Measurements from ENCODE around the gene WHRN.

Gene WHRN

DNA sequence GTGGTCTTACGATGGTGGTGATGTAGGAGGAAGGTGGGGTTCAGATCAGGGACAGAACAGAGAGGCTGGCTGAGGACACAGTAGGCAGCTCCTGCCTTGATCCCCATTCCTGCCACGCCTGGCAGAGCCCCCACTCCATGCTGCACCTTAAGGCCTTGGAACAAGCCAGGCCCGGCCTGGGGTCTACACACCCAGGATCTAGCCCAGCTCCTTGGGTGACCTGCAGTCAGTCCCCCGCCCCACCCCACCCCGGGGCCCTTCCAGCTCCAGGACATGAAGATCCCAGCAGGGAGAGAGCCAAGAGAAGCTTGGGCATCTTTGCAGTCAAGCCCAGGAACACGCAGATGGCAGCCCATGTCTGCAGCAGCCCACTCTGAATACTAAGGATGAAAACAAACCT, 34.7 kb downstream of the WHRN start:
- no peak for DNase-seq

DNA sequence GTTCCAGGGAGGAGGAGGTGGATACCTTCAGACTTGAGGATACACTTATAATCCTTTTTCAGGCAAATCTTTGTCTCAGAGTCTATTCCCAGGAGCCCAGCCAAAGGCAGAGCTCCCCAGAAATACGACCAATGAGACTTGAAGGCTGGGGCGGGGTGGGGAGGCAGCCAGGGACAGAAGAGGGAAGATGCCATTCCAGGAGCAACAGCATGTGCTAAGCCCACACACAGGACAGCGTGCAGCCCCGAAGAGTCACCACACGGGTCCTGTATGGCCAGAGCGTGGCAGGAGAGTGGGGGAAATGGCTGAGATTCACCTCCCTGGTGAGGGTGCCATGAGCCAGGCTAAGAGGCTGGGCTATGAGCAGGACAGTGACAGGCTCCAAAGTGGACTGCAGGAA, 35.2 kb downstream of the WHRN start:
- no peak for DNase-seq

DNA sequence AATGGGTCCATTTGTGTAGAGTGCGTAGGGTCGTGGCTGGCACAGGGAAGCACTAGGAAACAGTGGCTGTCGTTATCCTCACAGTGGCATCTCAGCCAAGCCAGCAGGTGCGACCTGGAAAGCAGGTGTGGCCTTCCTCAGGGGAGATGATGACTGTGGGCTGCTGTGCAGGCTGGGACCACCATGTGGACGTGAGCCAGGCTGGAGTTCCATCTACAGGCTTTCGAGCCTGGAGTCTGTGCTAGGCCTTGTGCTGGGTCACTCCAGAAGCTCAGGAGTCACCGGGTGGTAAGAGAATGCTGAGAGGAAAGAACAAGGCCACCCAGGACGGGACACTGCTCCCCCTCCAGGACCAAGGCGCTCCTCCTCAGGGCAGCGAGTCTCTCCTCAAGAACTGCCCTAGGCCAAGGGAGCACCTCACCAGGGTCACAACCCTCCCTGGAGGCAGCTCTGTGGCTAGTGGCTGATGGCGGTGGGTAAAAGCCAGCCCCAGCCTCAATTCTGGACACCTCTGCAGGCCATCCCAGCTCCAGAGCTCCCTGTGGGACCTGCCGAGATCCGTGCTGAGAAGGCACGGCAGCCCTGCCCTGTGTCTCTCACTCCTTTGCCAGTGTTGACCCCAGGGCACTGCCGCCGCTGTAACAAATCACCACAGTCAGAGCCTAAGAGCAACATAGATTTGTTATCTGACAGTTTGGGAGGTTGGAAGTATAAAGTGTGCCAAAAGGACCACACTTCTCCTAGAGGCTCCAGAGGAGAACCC, 36.0 kb downstream of the WHRN start:
- no peak for DNase-seq

DNA sequence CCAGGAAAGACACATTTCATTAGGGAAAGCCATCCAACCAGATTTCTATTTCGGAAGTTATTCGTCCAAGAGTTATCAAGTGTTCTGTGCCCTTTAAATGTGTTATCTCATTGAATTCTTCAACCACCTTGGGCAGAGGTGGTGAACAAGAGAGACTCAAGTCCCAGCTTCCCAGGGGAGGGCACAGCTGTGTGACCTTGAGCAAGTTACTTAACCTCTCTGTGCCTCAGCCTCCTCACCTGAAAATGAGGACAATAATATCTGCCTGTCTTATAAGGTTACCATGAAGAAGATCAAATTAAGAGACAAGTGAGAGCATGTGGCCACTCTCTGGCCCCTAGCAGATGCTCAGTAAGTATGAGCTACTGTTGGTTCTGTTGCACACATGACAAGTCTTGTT, 37.4 kb downstream of the WHRN start:
- DNase-seq: no peak

DNA sequence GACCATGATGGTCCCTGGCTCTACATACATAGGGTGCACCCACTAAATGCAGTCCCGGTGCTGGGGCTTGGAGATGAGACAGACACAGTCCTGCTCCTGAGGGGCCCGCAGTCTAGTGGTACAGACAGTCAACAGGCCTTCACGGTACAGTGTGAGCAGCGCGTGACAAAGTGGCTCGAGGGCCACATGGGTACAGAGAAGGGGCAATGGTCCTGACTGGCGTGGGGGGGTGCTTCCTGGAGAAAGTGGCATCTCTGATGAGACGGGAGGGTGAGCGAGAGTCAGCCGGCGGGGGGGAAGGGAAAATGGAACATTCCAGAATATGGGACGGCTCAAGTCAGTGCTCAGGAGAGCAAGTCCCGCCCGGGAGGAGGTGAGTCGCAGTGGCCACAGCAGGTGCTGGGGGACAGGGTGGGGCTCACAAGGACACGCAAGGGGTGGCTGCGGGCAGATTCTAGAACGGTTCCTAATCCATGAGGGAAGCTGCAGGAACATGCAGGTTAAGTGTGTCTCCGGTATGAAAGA, 38.0 kb downstream of the WHRN start:
- DNase-seq: no peak

DNA sequence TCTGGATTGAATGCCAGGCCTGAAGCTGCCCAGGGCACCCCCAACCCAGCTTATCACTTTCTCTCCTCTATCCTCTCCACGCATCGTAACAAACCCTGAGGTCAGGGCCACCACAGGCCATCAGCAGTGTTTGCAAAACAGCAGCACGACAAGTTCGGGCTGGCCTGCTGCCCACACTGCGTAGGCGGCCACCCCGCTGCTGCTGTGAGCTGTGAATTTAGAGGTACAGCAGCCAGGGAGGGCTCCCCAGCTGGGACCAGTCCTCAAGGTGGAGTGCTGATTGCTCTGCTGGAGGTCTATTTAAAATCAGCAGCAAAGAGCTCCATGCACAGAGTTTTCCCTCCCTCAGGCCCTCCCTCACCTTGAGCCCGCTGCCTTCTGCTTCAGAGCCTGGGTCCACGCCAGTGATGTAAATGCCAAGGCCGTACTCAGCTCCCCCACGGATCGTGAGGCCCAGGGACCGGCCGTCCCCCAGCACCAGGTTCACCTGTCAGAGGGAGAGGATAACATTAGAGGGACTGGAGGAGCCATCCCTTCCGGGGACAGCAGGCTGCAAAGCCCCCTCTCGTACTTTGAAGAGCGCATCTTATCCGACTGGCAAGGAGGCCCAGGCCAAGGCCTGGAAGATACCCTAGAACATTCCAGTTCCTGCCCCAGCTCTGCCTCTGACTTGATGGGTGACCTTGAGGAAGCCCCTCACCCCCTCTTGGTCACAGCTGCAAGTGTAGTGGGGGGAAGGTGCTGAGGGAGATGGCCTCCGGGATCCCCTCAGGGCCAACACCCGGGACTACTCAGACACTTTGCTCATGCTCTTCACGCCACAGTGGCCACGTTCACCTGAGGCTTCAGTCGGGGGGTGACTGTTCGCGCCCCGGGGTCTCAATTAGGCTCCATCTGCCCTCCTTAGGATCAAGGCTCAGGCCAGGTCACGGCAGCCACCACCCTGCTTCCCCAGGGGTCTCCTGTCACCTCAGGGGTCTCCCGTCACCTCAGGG, 39.1 kb downstream of the WHRN start:
- no peak for DNase-seq

DNA sequence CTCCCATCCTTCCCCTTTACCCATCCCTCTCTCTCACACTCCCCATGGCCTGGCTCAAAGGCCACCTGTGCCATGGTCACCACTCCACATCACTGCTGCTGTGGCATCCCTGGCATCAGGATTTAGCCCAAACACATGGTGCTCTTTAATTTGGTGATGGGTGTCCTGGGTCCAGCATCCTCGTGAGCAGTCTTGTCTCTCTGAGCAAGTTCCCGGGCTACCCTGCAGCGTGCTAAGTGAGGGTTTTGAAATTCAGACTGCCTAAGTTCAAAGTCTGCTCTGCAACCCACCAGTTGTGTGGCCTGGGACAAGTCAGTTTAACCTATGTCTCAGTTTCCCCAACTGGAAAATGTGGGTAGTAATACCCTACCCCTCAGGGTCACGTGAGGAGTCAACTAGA, 39.9 kb downstream of the WHRN start:
- no peak for DNase-seq

DNA sequence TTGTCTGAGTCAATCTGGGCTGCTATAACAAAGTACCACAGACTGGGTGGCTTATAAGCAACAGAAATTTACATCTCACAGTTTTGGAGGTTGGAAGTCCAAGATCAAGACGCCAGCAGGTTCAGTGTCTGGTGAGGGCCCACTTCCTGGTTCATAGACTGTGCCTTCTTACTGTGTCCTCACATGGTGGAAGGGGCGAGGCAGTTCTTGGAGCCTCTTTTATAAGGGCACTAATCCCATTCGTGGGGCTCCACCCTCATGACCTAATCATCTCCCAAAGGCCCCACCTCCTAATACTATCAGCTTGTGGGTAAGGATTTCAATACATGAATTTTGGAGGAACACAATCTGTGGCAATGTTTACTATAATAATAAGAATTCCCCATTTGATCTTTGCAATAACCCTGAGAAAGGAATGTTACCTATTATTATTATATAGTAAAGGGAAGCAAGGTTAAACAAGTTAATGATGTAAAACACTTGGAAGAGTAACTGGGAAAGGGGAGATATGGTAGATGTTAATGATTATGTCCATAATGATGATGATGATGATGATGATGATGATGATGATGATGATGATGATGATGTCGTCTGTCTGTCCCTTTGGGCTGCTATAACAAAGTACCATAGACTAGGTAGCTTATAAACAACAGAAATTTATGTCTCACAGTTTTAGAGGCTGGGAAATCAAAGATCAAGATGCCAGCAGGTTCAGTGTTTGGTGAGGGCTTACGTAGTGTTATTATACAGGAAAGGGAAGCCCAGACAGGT, 40.8 kb downstream of the WHRN start:
- DNase-seq: no peak

DNA sequence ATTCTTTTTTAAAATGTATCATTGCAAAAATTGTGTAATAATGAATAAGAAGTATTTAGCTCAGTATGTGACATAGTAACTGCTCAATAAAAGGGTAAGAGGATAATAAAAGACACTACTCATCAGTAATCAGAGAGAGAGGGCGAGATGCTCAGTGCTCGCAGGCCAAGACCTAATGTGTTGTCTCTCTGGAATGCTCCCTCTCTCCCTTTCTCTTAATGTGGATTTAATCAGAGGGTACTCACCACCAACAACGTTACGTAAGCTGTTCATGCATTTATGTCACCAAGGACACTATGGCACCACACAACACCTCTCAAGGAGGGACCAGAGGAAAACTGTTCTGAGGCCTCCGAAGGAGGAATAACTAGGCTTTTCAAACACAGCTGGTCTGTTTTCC, 42.5 kb downstream of the WHRN start:
- DNase-seq: no peak

DNA sequence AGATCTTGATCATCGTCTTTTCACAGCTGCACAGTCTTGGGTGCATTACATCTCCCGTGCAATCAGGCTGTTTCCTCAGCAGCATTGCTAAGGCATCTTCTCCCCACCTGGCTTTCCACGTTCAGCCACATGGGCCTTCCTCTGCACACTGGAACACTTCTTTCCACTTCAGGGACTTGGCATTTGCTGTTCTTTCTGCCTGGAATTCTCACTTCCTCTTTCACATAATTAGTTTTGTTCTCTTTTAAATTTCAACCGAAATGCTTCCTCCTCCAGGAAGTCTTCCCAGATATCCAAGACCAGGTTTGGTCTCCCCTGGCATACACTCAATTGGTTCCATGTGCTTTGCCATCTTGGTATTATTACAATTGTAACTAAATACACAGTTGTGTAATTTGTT, 43.8 kb downstream of the WHRN start:
- DNase-seq: peak; percentile 15

DNA sequence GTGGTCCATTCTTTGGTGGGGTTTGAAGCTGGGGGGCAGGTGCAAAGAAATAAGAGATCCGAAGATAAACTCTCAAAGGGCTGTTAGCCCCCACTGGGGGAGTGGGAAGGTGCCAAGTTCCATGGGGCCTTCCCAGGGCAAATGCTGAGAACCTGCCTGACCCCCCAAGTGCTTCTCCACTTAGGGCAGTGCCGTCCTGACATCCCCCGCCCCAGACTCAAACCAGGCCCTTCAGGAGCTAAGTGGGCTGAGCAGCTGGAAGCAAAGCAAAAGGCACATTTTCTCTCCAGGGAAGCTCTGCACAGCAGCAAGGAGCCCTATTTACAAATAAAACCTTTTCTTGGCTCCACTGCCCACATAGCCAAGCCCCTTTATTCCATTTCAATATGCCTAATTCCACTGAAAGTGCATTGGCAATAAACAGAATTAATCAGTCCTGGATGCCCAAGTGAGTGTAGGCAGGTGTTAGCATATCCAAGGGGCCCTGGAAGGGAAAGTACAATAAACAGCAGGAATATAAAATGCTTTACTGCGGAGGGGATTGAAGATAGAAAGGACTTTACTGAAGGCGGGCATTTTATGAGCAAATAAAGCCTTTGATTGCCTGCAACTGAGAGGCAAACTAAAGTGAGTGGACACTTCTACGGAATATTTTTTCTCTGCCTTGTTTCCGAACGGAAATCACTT, 44.6 kb downstream of the WHRN start:
- no peak for DNase-seq

DNA sequence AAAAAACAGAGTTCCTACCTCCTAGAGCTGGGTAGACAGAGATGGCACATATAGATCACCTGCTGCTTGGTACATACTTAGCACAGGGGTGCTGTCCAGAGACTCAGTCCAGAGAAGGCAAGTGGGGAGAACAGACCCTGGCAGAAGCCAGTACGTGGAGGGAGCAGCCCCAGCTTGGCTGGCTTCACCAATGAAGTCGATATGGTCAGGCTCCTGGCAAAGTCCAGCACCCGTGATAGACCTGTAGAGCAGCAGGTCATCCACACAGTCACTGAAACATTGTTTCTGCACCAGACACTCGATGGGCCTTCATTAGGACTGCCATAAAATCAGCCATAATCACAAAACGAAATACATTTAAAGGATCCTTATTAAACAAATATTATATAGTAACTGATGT, 45.8 kb downstream of the WHRN start:
- DNase-seq: no peak

DNA sequence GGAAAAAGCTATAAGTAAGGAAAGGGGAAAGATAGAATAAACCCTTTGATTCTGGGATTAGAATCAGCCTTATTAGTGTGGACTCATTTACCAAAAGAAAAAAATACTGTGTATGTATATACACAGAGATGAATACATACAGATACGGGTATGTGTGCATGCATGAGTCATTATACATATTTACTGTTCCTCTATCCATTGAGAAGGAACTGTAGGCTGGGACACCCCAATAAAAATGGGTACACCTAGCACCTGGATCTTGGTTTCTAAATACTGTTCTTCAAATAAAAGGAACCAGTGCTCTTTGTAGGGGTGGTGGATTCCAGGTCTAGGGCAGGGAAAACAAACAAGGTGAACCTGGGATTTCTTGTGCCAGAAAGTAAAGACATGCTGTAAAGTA, 48.3 kb downstream of the WHRN start:
- no peak for DNase-seq

DNA sequence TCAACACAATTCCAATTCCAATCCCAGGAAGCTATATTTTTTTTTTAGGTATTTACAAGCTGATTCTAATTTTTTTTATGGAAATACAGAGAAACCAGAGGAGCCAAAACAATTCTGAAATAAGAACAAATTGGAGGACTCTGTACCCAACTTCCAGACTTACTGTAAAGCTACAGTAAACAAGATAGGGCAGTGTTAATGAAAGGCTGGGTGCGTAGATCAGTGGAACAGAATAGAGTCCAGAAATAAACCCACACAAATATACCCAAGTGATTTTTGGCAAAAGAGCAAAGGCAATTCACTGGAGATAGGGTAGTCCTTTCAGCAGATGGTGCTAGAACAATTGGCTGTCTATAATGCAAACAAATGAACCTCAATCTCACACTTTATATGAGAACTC, 50.6 kb downstream of the WHRN start:
- no peak for DNase-seq

DNA sequence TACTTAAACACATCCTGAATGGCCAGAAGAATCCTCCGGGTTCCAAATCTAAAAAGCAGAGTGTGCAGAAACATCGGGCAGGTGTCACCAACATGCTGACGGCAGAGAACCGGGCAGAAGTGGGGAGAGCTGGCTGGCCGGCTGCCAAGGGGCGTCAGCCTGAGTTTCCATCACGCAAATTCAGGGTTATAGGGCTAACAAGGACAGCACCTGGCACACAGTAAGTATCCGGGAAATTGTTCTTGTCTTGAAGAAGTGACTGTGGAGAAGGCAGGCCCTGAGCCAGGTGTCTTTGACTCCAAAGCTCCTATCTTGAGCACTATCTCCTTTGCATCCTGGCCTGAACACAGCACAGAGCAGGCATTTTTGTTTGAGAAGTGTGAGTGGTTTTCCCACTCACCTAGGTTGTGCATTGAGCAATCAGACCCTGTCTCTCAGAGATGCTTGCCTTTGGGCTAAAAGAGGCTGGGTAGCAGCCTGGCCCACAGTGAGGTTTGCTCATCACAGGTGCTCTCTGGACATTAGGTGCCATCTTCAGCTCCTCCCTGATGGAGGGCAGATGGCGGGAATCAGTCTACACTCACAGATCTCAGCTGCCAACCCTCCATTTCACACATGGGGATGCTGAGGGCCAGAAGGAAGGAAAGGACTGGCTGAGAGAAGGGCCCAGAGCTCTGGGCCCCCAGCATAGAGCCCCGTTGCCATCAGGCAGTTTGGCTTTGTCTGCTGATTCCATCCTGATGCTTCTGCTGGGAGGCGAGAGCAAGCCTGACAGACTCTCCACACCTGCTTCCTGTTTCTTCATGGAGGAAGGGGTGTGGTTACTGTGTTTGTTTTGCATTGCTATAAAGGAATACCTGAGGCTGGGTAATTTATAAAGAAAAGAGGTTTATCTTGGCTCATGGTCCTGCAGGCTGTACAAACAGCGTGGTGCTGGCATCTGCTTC, 52.8 kb downstream of the WHRN start:
- no peak for DNase-seq

DNA sequence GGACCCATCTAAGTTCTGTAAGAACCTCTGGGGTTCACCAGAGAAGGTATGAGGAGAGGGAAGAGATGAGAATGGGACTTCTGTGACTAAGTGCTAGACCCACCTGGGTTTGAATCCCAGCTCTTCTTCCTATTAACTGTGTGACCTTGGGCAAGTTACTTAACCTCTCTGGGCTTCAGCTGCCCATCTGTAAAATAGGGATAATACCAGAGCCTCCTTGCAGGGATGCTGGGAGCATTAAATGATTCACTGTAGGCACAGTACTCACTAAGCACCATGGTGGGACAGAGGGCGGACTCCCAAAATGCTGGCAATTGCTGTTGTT, 53.6 kb downstream of the WHRN start:
- DNase-seq: no peak

DNA sequence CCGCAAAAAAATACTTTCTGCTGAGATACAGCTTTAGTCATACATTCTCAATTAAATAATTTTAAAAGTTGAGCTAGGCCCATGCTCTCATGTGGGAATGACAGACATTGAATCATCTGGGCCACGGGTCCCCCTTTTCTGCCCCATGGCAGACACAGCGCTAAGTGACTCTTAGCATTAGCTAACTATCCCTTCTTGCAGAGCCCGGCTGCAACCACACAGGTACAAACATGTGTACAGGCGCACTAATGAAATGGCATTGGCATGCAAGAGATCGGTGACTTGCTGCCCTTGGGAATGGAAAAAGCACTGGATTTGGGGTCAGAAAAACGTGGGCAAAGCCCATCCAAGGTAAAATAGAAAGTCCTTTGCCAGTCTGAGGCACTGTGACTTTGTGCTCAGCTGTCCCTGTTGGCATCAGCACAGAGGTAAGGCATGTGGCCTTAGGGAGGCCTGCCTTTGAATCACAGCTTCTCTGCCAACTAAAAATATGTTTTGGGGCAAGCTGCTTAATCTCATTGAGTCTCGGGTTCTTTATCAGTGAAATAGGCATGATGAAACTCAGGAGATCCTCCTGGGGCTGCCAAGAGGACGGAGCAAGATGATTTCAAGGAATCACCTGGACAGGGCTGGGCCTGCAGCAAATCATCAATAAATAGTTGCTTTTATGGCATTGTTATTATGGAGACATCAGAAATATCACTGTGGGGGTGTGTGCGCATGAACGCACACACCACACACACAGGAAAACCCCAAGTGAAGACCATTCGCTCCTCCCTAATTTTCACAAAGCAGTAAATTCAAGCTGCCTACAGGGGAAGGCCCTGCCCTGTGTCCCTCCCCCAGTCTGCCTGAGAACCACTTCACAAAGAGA, 54.2 kb downstream of the WHRN start:
- no peak for DNase-seq

DNA sequence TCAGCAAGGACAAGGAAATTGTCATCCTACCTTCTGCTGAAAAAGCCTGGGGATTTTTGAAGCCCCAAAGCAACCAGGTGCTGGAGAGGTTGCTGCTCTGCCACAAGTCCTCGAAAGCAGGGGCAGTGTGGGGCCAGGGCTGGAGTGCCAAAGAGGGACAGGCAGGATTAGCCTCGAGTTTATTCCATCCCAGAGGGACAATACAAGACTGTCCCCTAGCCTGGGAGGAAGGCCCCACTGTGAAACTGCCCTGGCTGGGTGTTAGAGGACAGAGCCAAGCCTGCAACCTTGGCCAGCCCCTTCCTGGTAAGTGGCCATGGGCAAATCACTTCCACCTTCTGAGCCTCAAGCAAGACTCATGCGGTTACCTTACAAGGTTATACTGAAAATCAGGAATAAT, 55.1 kb downstream of the WHRN start:
- no peak for DNase-seq

DNA sequence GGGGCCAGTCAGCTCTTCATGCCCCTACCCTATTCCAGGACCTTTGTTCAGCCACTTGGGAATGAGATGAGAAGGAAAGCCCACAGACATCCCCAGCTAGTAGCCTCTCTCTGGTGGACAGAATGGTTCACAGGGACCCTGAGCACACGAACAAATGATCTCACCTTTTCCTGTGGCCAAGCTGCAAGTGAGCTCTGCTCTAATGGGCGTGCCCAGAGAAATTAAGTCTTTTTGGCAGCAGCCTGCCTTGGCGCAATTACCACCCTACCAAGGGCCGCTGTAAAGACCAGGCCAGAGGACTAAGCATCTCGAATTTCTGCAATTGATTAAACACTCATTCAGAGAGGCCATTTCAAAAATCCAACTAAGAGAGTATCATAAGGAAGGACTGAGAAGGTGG, 56.0 kb downstream of the WHRN start:
- DNase-seq: no peak

DNA sequence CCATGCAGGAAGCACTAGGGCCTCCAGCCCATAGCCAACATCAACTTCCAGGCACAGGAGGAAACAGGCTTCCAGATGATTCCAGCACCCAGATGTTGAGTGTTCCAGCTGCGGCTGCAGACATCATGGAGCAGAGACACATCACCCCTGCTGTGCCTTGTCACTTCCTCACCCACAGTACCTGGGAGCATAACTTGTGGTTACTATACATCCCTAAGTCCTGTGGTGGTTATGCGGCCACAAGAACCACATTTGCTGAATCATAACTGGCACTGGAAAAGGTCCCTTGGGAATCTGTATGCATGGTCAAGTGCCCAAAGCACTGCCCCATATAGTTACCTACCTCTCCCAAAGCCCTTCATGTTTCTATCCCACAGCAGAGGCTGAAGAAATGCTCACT, 56.6 kb downstream of the WHRN start:
- DNase-seq: no peak
